H1 (cell line): ENCODE data around the gene ZMYM4. TPM values are rescaled to one million over a fixed set of nuclear protein-coding genes. Genes with fewer than 3 reads are reported as not detected.

Experiments used
- CTCF ChIA-PET: fragments of 300-600 bp; sonication (Branson Sonifier 250); formaldehyde crosslinking; loops from one replicate; lab custom pipeline; 2021; ENCODE audit not compliant: partially characterized antibody; lab: Charles Lee
- POLR2A ChIA-PET: fragments of 300-600 bp; sonication (Branson Sonifier 250); formaldehyde crosslinking; loops from one replicate; lab custom pipeline; 2021; ENCODE audit warnings: inconsistent platforms; ENCODE audit not compliant: partially characterized antibody; lab: Charles Lee
- DNase-seq, 2 experiments: peaks; one replicate each; pipeline versions ENCODE4 v3.0.0 to v3.0.0-alpha.2; 2010 to 2022; ENCODE audit warnings: low spot score in 2 of 2, low read depth in 1 of 2, mixed read lengths in 1 of 2
- FAIRE-seq: peaks from 2 replicates; lab custom pipeline; 2011; peaks lifted over from hg19 to GRCh38; lab: Jason Lieb, UNC
- H2AFZ ChIP-seq: 2 replicates; pipeline ENCODE4 v1.8.1; 2012; ENCODE audit warnings: low read length, inconsistent platforms
- H2AK5ac ChIP-seq: 2 replicates; pipeline ENCODE4 v1.6.1; 2013; ENCODE audit warnings: low read depth, low read length
- H2BK120ac ChIP-seq: replicated peaks from 2 replicates; pipeline ENCODE3; 2013; ENCODE audit warnings: low read depth, low read length, inconsistent platforms
- H2BK12ac ChIP-seq: 2 replicates; pipeline ENCODE4 v1.6.1; 2013; ENCODE audit warnings: low read depth, low read length
- H2BK15ac ChIP-seq: 2 replicates; pipeline ENCODE4 v1.6.1; 2013; ENCODE audit warnings: low read length
- H2BK20ac ChIP-seq: 2 replicates; pipeline ENCODE4 v1.6.1; 2013; ENCODE audit warnings: low read length
- H2BK5ac ChIP-seq: 2 replicates; pipeline ENCODE4 v1.6.1; 2013; ENCODE audit warnings: low read depth, low read length
- H3K14ac ChIP-seq: 2 replicates; pipeline ENCODE4 v1.6.1; 2013; ENCODE audit warnings: inconsistent platforms; ENCODE audit not compliant: insufficient read length
- H3K18ac ChIP-seq: 2 replicates; pipeline ENCODE4 v1.6.1; 2013; ENCODE audit warnings: low read length; ENCODE audit errors: extremely low read depth
- H3K23ac ChIP-seq: 2 replicates; pipeline ENCODE4 v1.6.1; 2013; ENCODE audit warnings: inconsistent platforms; ENCODE audit not compliant: insufficient read length
- H3K23me2 ChIP-seq: 2 replicates; pipeline ENCODE4 v1.6.1; 2013; ENCODE audit warnings: low read depth, low read length
- H3K27ac ChIP-seq: 2 replicates; pipeline ENCODE4 v1.6.1; 2011; ENCODE audit warnings: low read depth, low read length, inconsistent platforms
- H3K27me3 ChIP-seq, 4 experiments: replicated peaks in 1 of 4; 1 replicate in 1 of 4; 2 replicates in 3 of 4; pipeline versions ENCODE4 v1.6.1 to v1.8.1; 2011 to 2013; ENCODE audit warnings: low read length in 3 of 4, mild to moderate bottlenecking in 3 of 4, inconsistent platforms in 2 of 4, mixed read lengths in 2 of 4, moderate library complexity in 1 of 4; ENCODE audit not compliant: control insufficient read depth in 3 of 4, insufficient read depth in 3 of 4; ENCODE audit errors: extremely low read depth in 1 of 4
- H3K36me3 ChIP-seq, 4 experiments: 2 replicates each; pipeline versions ENCODE4 v1.6.1 to v1.8.1; 2011 to 2013; ENCODE audit warnings: mild to moderate bottlenecking in 4 of 4, low read length in 3 of 4, moderate library complexity in 2 of 4, control low read depth in 1 of 4, inconsistent platforms in 1 of 4; ENCODE audit not compliant: insufficient read depth in 4 of 4, control insufficient read depth in 2 of 4
- H3K4ac ChIP-seq: replicated peaks from 2 replicates; pipeline ENCODE3; 2013; ENCODE audit warnings: low read length, low read depth, mixed read lengths, inconsistent platforms; ENCODE audit not compliant: insufficient read length
- H3K4me1 ChIP-seq, 4 experiments: replicated peaks in 1 of 4; 1 replicate in 1 of 4; 2 replicates in 3 of 4; pipeline versions ENCODE4 v1.6.1 to v1.8.1; 2011 to 2013; ENCODE audit warnings: low read length in 3 of 4, inconsistent platforms in 2 of 4, mixed read lengths in 1 of 4; ENCODE audit not compliant: insufficient read depth in 4 of 4, control insufficient read depth in 3 of 4
- H3K4me2 ChIP-seq, 2 experiments: 2 replicates each; pipeline versions ENCODE4 v1.6.1 to v1.8.1; 2011 to 2013; ENCODE audit warnings: low read depth in 2 of 2, low read length in 2 of 2, control low read depth in 1 of 2, inconsistent platforms in 1 of 2, mild to moderate bottlenecking in 1 of 2; ENCODE audit not compliant: insufficient read depth in 1 of 2
- H3K4me3 ChIP-seq, 4 experiments: fragments of 200-600, 300-600 bp in 1 of 4; sonication (generic), shearing (Covaris generic), sonication (Bioruptor Twin) in 1 of 4; 2 replicates each; pipeline versions ENCODE4 v1.5.1 to v1.8.1; 2011 to 2016; ENCODE audit warnings: low read length in 4 of 4, low read depth in 3 of 4, control low read depth in 2 of 4, inconsistent platforms in 2 of 4, mild to moderate bottlenecking in 2 of 4, mixed read lengths in 1 of 4, moderate library complexity in 1 of 4; ENCODE audit not compliant: insufficient read depth in 2 of 4; ENCODE audit errors: extremely low read depth in 1 of 4
- H3K56ac ChIP-seq: replicated peaks from 2 replicates; pipeline ENCODE3; 2013; ENCODE audit warnings: low read depth, mild to moderate bottlenecking, mixed read lengths, low read length, inconsistent platforms; ENCODE audit not compliant: insufficient read length
- H3K79me1 ChIP-seq: 2 replicates; pipeline ENCODE4 v1.6.1; 2013; ENCODE audit warnings: low read depth, low read length, control low read depth
- H3K79me2 ChIP-seq, 2 experiments: 2 replicates each; pipeline versions ENCODE4 v1.6.1 to v1.8.1; 2012 to 2013; ENCODE audit warnings: low read length in 2 of 2, mild to moderate bottlenecking in 2 of 2, inconsistent platforms in 1 of 2; ENCODE audit not compliant: insufficient read depth in 2 of 2, control insufficient read depth in 1 of 2
- H3K9ac ChIP-seq, 4 experiments: replicated peaks in 1 of 4; 1 replicate in 1 of 4; 2 replicates in 3 of 4; pipeline versions ENCODE4 v1.6.1 to v1.8.1; 2011 to 2013; ENCODE audit warnings: low read depth in 3 of 4, low read length in 3 of 4, control low read depth in 2 of 4, mild to moderate bottlenecking in 2 of 4, moderate library complexity in 2 of 4, inconsistent platforms in 1 of 4; ENCODE audit errors: extremely low read depth in 1 of 4
- H3K9me3 ChIP-seq, 2 experiments: 2 replicates each; pipeline versions ENCODE4 v1.6.1 to v1.8.1; 2012 to 2013; ENCODE audit warnings: mild to moderate bottlenecking in 2 of 2, moderate library complexity in 2 of 2, control low read depth in 1 of 2, inconsistent platforms in 1 of 2, low read depth in 1 of 2, low read length in 1 of 2, mixed read lengths in 1 of 2; ENCODE audit not compliant: insufficient read depth in 2 of 2
- H4K20me1 ChIP-seq, 2 experiments: replicated peaks in 1 of 2; 2 replicates each; pipeline versions ENCODE3 to v1.8.1; 2011 to 2013; ENCODE audit warnings: inconsistent platforms in 2 of 2, low read length in 2 of 2, mild to moderate bottlenecking in 1 of 2; ENCODE audit not compliant: insufficient read depth in 2 of 2, control insufficient read depth in 1 of 2
- H4K5ac ChIP-seq: 2 replicates; pipeline ENCODE4 v1.6.1; 2013; ENCODE audit warnings: low read length, low read depth, mixed read lengths, inconsistent platforms; ENCODE audit not compliant: insufficient read length
- H4K8ac ChIP-seq: 2 replicates; pipeline ENCODE4 v1.8.0; 2013; ENCODE audit warnings: mild to moderate bottlenecking, moderate library complexity, low read length, inconsistent platforms; ENCODE audit not compliant: insufficient read depth; ENCODE audit errors: extremely low read depth
- H4K91ac ChIP-seq: replicated peaks from 2 replicates; pipeline ENCODE3; 2013; ENCODE audit warnings: low read length, mixed read lengths, inconsistent platforms; ENCODE audit not compliant: insufficient read length
- BACH1 ChIP-seq: IDR thresholded peaks from 2 replicates; pipeline ENCODE4 v1.6.1; 2012; ENCODE audit warnings: low read length, improper control_type of control experiment
- CBX8 ChIP-seq: fragments of 300-800, 300-1000 bp; sonication (generic); IDR thresholded peaks from 2 replicates; pipeline ENCODE4 v1.7.1; 2016; ENCODE audit warnings: low read depth, low read length, borderline replicate concordance
- EP300 ChIP-seq, 2 experiments: IDR thresholded peaks; 1 replicate in 1 of 2; 2 replicates in 1 of 2; pipeline ENCODE4 v1.6.1; 2011 to 2012; ENCODE audit warnings: low read depth in 2 of 2, low read length in 2 of 2, mild to moderate bottlenecking in 2 of 2, borderline replicate concordance in 1 of 2, inconsistent platforms in 1 of 2, moderate library complexity in 1 of 2
- FOSL1 ChIP-seq: IDR thresholded peaks from 2 replicates; pipeline ENCODE4 v1.6.1; 2011; ENCODE audit warnings: mild to moderate bottlenecking, low read depth, low read length, moderate library complexity; ENCODE audit not compliant: insufficient read depth
- JUND ChIP-seq: IDR thresholded peaks from 2 replicates; pipeline ENCODE4 v1.6.1; 2011; ENCODE audit warnings: mild to moderate bottlenecking, improper control_type of control experiment, low read length
- KDM5A ChIP-seq: fragments of 200-600 bp; IDR thresholded peaks from 2 replicates; pipeline ENCODE4 v1.7.1; 2012; ENCODE audit warnings: mild to moderate bottlenecking, low read length, inconsistent platforms, mixed read lengths
- SP4 ChIP-seq: IDR thresholded peaks from 2 replicates; pipeline ENCODE4 v1.6.1; 2012; ENCODE audit warnings: low read length, inconsistent platforms
- WGBS, 2 experiments: shearing (Covaris generic) in 1 of 2; methylation state at CpG; one replicate each; pipeline versions ENCODE4 v1.1.6 to v1.1.7; 2013 to 2015; ENCODE audit warnings: low lambda C conversion rate in 2 of 2, mixed read lengths in 2 of 2, inconsistent platforms in 1 of 2, low coverage in 1 of 2, missing lambda C conversion rate in 1 of 2; ENCODE audit not compliant: insufficient replicate concordance in 2 of 2, insufficient coverage in 1 of 2, insufficient read length in 1 of 2; ENCODE audit errors: extremely low coverage in 1 of 2, missing lambda C conversion rate in 1 of 2; 5-methylcytosine and 5-hydroxymethylcytosine counted together
- polyA plus RNA-seq, 7 experiments: library from polyadenylated mRNA; depleted of rRNA in 3 of 7; stranded (reverse) in 5 of 7; unstranded in 2 of 7; fragments of >200 nt in 5 of 7; fragments of 200-250 nt in 2 of 7; gene quantifications; 1 replicate in 5 of 7; 2 replicates in 1 of 7; 4 replicates in 1 of 7; pipeline versions ENCODE4 v1.2.1 to v1.2.3, GENCODE V29; 2011 to 2013; ENCODE audit warnings: missing spikeins in 2 of 7, mixed read lengths in 2 of 7
- total RNA-seq: library from RNA; stranded (reverse); fragmentation: NEBNext Ultra II Directional; extraction: Animal tissue kit (Norgen Biotek cat#: 25700); gene quantifications from 2 replicates; pipeline ENCODE4 v1.2.1, GENCODE V29; 2021

The ZMYM4 gene
- total and polyA plus RNA-seq, 2 of the 8 experiments (the other 6 are each of a cell fraction or from before 2014, with no cell fraction given) = 16.7 to 81.3 TPM

DNA sequence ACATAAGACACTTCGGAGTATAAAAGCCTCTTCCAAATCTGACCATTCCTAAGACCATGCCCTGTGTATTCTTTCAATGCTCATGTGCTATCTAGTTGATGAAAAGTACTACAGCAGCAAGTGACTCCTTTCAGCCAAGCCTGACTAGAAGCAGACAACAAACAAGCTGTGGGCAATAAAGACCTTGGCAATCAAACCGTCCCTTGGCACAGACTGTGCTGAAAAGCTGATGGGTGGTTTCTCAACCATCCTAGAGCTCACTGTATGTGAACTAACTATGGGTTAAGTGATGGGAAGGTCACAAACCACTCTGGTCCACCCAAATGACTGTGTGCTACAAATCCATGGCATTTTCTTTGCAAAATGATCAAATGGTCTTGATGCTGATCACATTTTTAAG lies 194.7 kb downstream of the ZMYM4 start:
- Histone ChIP-seq H4K91ac (no peak overlapping the region), H4K20me1 (no peaks in the 10 kb centered on the region), H2BK15ac (no peak overlapping the region), H4K8ac (no peak overlapping the region), H3K27ac (no peak overlapping the region), H3K4me1 (no peaks in the 10 kb centered on the region), H3K9me3 (peaks cover 13 to 15% of the 10 kb centered on the region in 2 experiments), H3K27me3 (no peaks in the 10 kb centered on the region), H3K4me3 (no peak overlapping the region), H3K18ac (no peak overlapping the region), H2BK12ac (no peak overlapping the region), H2BK20ac (no peak overlapping the region), H3K23ac (no peak overlapping the region), H2BK5ac (no peak overlapping the region), H2AK5ac (no peak overlapping the region), H3K4ac (no peak overlapping the region), H3K4me2 (no peak overlapping the region), H2AFZ (no peak overlapping the region), H3K23me2 (no peaks in the 10 kb centered on the region), H3K56ac (no peak overlapping the region), H3K79me2 (no peaks in the 10 kb centered on the region), H2BK120ac (no peak overlapping the region), H3K79me1 (no peaks in the 10 kb centered on the region), H3K14ac (no peak overlapping the region), H3K36me3 (peaks cover 4 to 51% (median 30%) of the 10 kb centered on the region in 4 experiments; a peak in 7 of 8 replicates), H4K5ac (no peak overlapping the region), H3K9ac (no peak overlapping the region)
- WGBS, 2 experiments = 94% methylated on average over 2 of the region's 2 CpGs; no CpG with 5 or more reads in 1 of the 2 experiments
- ChIA-PET POLR2A (no interaction called here), CTCF (interaction anchor here (1.0 to 1.2 kb wide), 3 partner anchors 9 to 13 kb away, joined by 3 read pairs; no protein-coding TSS in a partner anchor)
- no peak for FAIRE-seq
- TF ChIP-seq BACH1 (no peak), JUND (no peak), KDM5A (no peak), CBX8 (no peak), FOSL1 (no peak), EP300 (IDR thresholded peaks at IDR 0.05; ENCODE audit: borderline replicate concordance in 1 of 2, low read depth in 2 of 2, low read length in 2 of 2) (no peak), SP4 (no peak)
- DNase-seq = no peak
